ENCODE results near the gene HIVEP3. TPM values are rescaled to one million over a fixed set of nuclear protein-coding genes. Genes with fewer than 3 reads are reported as not detected.
"Not testable (repeated sequence)": the region's sequence is repeated elsewhere in the genome, so short reads cannot be mapped to it uniquely, and the experiment has no call there.

Gene HIVEP3
- total RNA-seq, 1 donor from 2014 or later, result 2.0 TPM

DNA sequence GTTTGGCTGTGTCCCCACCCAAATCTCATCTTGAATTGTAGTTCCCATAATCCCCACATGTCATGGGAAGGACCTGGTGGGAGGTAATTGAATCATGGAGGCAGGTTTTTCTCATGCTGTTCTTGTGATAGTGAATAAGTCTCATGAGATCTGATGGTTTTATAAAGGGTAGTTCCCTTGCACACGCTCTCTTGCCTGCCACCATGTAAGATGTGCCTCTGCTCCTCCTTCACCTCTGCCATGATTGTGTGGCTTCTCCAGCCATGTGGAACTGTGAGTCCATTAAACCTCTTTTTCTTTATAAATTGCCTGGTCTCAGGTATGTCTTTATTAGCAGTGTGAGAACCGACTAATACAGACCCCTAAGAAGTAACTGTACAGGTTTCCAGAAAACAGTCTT is 2.5 kb upstream of the HIVEP3 start:
- DNase-seq (ENCODE audit: low read depth), result not testable (repeated sequence)

GRCh38 chr1:41920658-41921057 is 1.9 kb upstream of the HIVEP3 start:
- DNase-seq (ENCODE audit: low read depth), result peak; percentile 19

GRCh38 chr1:41919764-41920397 is 1.2 kb upstream of the HIVEP3 start:
- DNase-seq (ENCODE audit: low read depth), result peak; percentile 65

GRCh38 chr1:41919131-41919530 is 409 bp upstream of the HIVEP3 start:
- DNase-seq (ENCODE audit: low read depth), result no peak

- DNase-seq (ENCODE audit: low read depth), result peak; percentile 43
Observed at GRCh38 chr1:41917835-41918449, 780 bp downstream of the HIVEP3 start.

DNA sequence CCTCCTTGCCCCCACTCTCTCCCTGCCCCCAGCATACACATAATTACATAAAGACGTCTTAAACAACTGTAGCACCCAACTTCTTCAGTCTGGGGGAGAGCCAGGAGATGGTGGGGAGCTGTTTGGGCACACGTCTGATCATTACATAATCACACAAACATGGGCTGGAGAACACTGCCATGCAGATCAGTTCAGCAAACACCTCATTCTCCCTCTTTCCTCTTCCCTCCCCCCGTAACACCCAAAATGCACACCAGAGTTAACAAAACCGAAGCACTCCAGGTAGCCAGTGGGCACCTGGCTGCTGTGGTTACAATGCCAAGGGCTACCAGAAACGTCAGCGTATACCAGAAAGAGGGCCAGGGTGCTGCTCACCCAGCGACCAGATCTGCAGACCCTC is 1.6 kb downstream of the HIVEP3 start:
- no peak for DNase-seq (ENCODE audit: low read depth)

- DNase-seq (ENCODE audit: low read depth), result no peak
Observed at GRCh38 chr1:41915786-41916571, 2.7 kb downstream of the HIVEP3 start.

DNA sequence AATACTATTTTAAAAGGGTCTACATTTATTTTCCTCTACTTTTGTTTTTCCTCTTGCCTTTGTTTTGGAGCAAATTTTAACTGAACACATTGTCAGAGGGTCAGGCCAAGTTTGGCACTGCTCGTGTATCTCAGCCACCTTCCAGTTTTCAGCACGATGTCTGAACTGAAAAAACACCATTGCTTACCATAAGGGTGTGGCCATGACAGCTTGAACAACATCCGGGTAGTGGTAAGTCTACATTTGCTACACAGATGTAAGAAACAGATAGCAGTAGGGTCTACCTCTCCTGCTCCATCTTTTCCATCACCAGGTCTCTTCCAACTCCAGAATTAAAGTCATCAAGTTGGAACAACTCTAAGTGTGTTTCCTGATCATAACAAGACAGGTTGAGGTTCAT is 4.2 kb downstream of the HIVEP3 start:
- no peak for DNase-seq (ENCODE audit: low read depth)

- no peak for DNase-seq (ENCODE audit: low read depth)
Observed at GRCh38 chr1:41913014-41913413, 5.7 kb downstream of the HIVEP3 start.

- no peak for DNase-seq (ENCODE audit: low read depth)
Observed at GRCh38 chr1:41908288-41908895, 10.3 kb downstream of the HIVEP3 start.

- no peak for DNase-seq (ENCODE audit: low read depth)
Observed at GRCh38 chr1:41907446-41907845, 11.3 kb downstream of the HIVEP3 start.

DNA sequence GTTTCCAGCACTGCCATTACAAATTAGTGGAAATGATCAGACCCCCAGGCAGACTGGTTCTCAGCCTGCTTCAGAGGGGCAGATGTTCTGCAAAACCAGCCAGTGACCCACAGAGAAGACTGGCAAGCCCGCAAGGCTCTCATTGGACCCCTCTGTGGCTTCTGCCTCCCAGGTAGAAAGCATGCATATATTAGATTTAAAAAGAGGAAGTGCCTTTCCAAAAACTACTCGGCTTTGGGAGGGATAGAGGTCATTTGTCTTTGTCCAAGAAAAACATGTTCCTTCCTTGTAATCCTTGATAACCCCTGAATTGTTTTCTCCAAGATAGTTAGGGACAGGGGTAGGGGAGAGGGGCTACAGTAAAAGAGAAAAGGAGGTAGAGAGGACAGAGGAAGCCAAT is 11.8 kb downstream of the HIVEP3 start:
- no peak for DNase-seq (ENCODE audit: low read depth)

GRCh38 chr1:41905093-41905675 is 13.5 kb downstream of the HIVEP3 start:
- DNase-seq (ENCODE audit: low read depth), result no peak

GRCh38 chr1:41902664-41903063 is 16.1 kb downstream of the HIVEP3 start:
- DNase-seq (ENCODE audit: low read depth), result no peak

GRCh38 chr1:41902159-41902577 is 16.6 kb downstream of the HIVEP3 start:
- peak; percentile 67 for DNase-seq (ENCODE audit: low read depth)

GRCh38 chr1:41901551-41901950 is 17.2 kb downstream of the HIVEP3 start:
- no peak for DNase-seq (ENCODE audit: low read depth)

DNA sequence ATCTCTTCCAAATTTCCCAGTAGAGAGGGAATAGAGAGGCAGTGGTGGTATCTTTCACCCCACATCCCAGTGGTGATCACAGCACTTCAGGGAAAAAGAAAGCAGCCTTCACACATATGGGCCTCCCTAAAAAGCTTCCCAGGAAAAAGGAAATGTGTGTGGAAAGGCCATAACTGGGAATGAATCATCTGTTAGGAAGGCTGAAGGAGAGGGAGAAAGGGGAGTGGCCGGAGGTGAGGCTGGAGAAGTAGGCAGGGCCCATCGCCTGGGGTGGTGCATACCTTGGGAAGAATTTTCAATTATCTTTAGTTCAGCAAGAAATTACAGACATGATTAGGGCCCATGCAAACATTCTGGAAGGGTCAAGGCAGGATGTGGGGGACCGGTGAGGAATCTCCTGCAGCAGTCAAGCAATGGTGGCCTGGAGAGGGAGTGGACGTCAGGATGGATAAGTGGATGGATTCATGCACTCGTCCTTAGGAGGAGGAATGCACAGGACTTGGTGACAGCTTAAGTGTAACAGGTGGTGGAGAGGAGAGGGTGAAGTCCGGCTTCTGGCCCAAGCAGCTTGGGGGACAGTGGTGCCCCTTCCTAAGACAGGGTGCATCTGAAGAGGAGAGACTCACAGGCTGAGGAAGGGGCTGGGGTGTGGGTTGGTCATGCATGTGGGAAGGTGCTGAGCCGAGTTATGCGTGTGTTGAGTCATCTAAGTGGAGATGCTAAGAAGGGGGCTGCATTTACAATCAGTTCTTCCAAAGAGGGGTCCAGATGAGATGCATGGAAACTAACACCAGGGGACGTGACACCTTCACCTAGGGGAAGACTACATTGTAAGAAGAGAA is 17.9 kb downstream of the HIVEP3 start:
- no peak for DNase-seq (ENCODE audit: low read depth)

GRCh38 chr1:41898191-41898713 is 20.5 kb downstream of the HIVEP3 start:
- DNase-seq (ENCODE audit: low read depth), result no peak

DNA sequence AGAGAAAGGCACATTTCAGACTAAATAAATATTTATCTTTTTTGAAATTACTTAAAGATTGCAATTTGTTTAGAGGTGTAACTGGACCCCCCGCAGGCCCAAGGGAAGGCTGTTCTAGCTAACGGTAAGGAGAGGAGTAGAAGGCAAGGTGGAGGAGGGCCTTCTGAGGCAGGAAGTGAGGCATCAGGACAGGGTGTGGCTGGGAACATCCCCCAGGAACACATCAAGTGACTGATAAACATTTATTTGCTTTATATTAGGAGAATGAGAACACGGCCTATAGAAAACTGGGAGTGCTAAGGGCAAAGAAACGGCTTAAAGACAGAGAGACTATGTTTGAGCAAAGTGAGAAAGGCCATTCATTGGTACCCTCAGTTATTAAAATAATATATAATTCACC is 23.2 kb downstream of the HIVEP3 start:
- DNase-seq (ENCODE audit: low read depth), result no peak

- DNase-seq (ENCODE audit: low read depth), result no peak
Observed at GRCh38 chr1:41894808-41895483, 23.8 kb downstream of the HIVEP3 start.

Data from myocyte (in vitro differentiated cells).